Measurements from ENCODE around the gene SLC7A1. TPM values are rescaled to one million over a fixed set of nuclear protein-coding genes. Genes with fewer than 3 reads are reported as not detected.

Gene SLC7A1
- total RNA-seq, 1 donor from 2014 or later: 34.6 TPM

- DNase-seq (ENCODE audit: low spot score): no peak
- no peak for ATAC-seq
- intact Hi-C loops (cut with DNase I): no loop called here
These were observed 112.3 kb downstream of the SLC7A1 start for GRCh38 chr13:29483211-29483610.

GRCh38 chr13:29482504-29482903, 113.0 kb downstream of the SLC7A1 start:
- intact Hi-C loops (cut with DNase I): no loop called here
- ATAC-seq (no peak), DNase-seq (ENCODE audit: low spot score) (no peak)

GRCh38 chr13:29481603-29482002, 113.9 kb downstream of the SLC7A1 start:
- DNase-seq (ENCODE audit: low spot score): no peak
- intact Hi-C loops (cut with DNase I): no loop called here

GRCh38 chr13:29480893-29481525, 114.5 kb downstream of the SLC7A1 start:
- no peak for DNase-seq (ENCODE audit: low spot score)
- ATAC-seq: no peak
- intact Hi-C loops (cut with DNase I): no loop called here

More at GRCh38 chr13:29481603-29482002, 113.9 kb downstream of the SLC7A1 start:
- no peak for ATAC-seq

- intact Hi-C loops (cut with DNase I): no loop called here
- DNase-seq (ENCODE audit: low spot score) (no peak), ATAC-seq (no peak)
These were observed 115.6 kb downstream of the SLC7A1 start for GRCh38 chr13:29479716-29480492.

- no peak for DNase-seq (ENCODE audit: low spot score)
- intact Hi-C loops (cut with DNase I): no loop called here
- no peak for ATAC-seq
These were observed 119.4 kb downstream of the SLC7A1 start for GRCh38 chr13:29476046-29476445.

- DNase-seq (ENCODE audit: low spot score) (no peak), ATAC-seq (no peak)
- intact Hi-C loops (cut with DNase I): no loop called here
These were observed 120.5 kb downstream of the SLC7A1 start for GRCh38 chr13:29474991-29475390.

GRCh38 chr13:29473166-29473565, 122.3 kb downstream of the SLC7A1 start:
- no peak for DNase-seq (ENCODE audit: low spot score)
- intact Hi-C loops (cut with DNase I): no loop called here
- no peak for ATAC-seq

GRCh38 chr13:29472332-29472961, 123.0 kb downstream of the SLC7A1 start:
- DNase-seq (ENCODE audit: low spot score): no peak
- no peak for ATAC-seq
- intact Hi-C loops (cut with DNase I): no loop called here

- DNase-seq (ENCODE audit: low spot score) (no peak), ATAC-seq (no peak)
- intact Hi-C loops (cut with DNase I): no loop called here
These were observed 123.9 kb downstream of the SLC7A1 start for GRCh38 chr13:29471551-29471950.

GRCh38 chr13:29465741-29466293, 129.7 kb downstream of the SLC7A1 start:
- peak; percentile 25 for ATAC-seq
- intact Hi-C loops (cut with DNase I): no loop called here
- DNase-seq (ENCODE audit: low spot score): peak; percentile 70

GRCh38 chr13:29464105-29464679, 131.3 kb downstream of the SLC7A1 start:
- intact Hi-C loops (cut with DNase I): no loop called here
- DNase-seq (ENCODE audit: low spot score) (no peak), ATAC-seq (no peak)

- ATAC-seq (no peak), DNase-seq (ENCODE audit: low spot score) (no peak)
- intact Hi-C loops (cut with DNase I): no loop called here
These were observed 135.6 kb downstream of the SLC7A1 start for GRCh38 chr13:29459813-29460355.
